ENCODE data around the gene HOXC11.

DNA sequence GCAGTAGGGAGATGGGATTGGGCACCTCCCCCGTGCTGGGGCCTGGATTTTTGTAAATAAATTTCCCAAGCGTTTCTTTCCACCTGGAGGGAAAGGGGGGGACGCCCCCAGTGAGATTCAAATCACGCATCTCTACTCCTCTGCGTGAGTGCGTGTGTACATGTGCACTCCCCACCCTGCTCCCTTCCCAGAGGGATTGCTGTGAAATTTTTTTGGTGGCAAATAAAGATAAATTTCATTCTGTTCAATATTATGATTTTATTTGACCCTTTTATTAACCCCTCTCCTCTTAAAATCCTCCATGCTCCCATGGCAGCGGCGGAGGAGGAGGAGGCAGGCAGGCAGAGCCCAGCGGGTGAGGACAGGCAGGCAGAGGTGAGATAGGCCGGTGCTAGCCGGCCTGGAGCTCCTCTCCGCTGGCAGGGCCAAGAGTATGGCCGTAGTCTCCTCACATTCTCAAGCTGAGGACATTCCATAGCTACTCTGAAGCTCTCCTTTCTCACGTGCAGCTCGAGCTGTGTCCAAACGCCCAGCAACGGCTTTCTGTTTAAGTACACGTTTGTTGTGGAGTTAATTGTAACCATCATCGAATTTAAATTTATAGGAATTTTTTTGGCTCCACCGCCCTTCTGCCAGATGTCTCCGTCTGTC lies 3.4 kb downstream of the HOXC11 start:
- TF ChIP-seq, protein P1, sequence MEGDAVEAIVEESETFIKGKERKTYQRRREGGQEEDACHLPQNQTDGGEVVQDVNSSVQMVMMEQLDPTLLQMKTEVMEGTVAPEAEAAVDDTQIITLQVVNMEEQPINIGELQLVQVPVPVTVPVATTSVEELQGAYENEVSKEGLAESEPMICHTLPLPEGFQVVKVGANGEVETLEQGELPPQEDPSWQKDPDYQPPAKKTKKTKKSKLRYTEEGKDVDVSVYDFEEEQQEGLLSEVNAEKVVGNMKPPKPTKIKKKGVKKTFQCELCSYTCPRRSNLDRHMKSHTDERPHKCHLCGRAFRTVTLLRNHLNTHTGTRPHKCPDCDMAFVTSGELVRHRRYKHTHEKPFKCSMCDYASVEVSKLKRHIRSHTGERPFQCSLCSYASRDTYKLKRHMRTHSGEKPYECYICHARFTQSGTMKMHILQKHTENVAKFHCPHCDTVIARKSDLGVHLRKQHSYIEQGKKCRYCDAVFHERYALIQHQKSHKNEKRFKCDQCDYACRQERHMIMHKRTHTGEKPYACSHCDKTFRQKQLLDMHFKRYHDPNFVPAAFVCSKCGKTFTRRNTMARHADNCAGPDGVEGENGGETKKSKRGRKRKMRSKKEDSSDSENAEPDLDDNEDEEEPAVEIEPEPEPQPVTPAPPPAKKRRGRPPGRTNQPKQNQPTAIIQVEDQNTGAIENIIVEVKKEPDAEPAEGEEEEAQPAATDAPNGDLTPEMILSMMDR (conservative IDR thresholded peaks at IDR 0.05; ENCODE audit: low read depth, low read length) = no peak
- no peak for TF ChIP-seq MAFK (IDR thresholded peaks at IDR 0.05; ENCODE audit: low read depth, low read length)
- TF ChIP-seq RAD21 (IDR thresholded peaks at IDR 0.05; ENCODE audit: low read length) = no peak
- TF ChIP-seq MXI1 (IDR thresholded peaks at IDR 0.05; ENCODE audit: borderline replicate concordance, low read depth, low read length) = no peak
- no peak for TF ChIP-seq SMC3 (IDR thresholded peaks at IDR 0.05; ENCODE audit: low read depth, low read length)
- no peak for TF ChIP-seq POLR2A (IDR thresholded peaks at IDR 0.05; ENCODE audit: low read depth, low read length)
- no peak for TF ChIP-seq ELK1 (IDR thresholded peaks at IDR 0.05; ENCODE audit: borderline replicate concordance, low read depth, low read length)
- no peak for TF ChIP-seq CHD1 (IDR thresholded peaks at IDR 0.05; ENCODE audit: low read depth, low read length)
- no peak for TF ChIP-seq RFX5 (IDR thresholded peaks at IDR 0.05; ENCODE audit: low read depth, low read length)
